BE2C (cell line): ENCODE data around the gene MRTFA.
"Not testable (repeated sequence)": the region's sequence is repeated elsewhere in the genome, so short reads cannot be mapped to it uniquely, and the experiment has no call there.

ENCODE experiments used
- DNase-seq: peaks from one replicate; pipeline ENCODE4 v3.0.0-alpha.2; 2020
- H3K27me3 ChIP-seq: fragments of 250-450 bp; sonication (Bioruptor Pico); 2 replicates; pipeline ENCODE4 v1.5.1; 2020; ENCODE audit warnings: mild to moderate bottlenecking
- H3K36me3 ChIP-seq: fragments of 250-450 bp; sonication (Bioruptor Pico); 2 replicates; pipeline ENCODE4 v1.5.1; 2020; ENCODE audit warnings: mild to moderate bottlenecking
- H3K4me1 ChIP-seq: fragments of 250-450 bp; sonication (Bioruptor Pico); 2 replicates; pipeline ENCODE4 v1.5.1; 2020
- H3K4me3 ChIP-seq: 2 replicates; pipeline ENCODE4 v1.5.1; 2011; ENCODE audit warnings: low read depth, low read length
- H3K9me3 ChIP-seq: fragments of 250-450 bp; sonication (Bioruptor Pico); 2 replicates; pipeline ENCODE4 v1.5.1; 2020
- CTCF ChIP-seq: IDR thresholded peaks from 2 replicates; pipeline ENCODE4 v1.5.1; 2012; ENCODE audit warnings: mild to moderate bottlenecking, low read depth, low read length

MRTFA gene

GRCh38 chr22:40602231-40602630 is 34.3 kb downstream of the MRTFA start:
- no peaks in the 10 kb centered on the region for H3K9me3 ChIP-seq
- no peak overlapping the region for H3K4me3 ChIP-seq
- peaks cover 13% of the 10 kb centered on the region for H3K4me1 ChIP-seq
- no peaks in the 10 kb centered on the region for H3K27me3 ChIP-seq
- no peaks in the 10 kb centered on the region for H3K36me3 ChIP-seq
- no peak for TF ChIP-seq CTCF
- DNase-seq = no peak

DNA sequence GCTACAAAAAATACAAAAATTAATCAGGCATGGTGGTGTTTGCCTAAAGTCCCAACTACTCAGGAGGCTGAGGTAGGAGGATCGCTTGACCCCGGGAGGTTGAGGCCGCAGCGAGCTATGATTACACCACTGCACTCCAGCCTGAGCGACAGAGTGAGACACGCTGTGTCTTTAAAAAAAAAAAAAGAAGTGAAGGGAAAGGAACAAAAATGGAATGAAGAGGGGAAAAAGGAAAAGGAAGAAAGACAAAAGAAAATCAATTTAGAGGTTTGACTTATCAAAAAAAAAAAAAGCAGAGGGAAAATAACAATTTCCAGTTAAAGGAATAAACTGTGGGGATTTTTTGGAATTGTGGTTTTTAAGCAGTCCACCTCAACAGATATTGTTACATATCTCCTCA is 36.8 kb downstream of the MRTFA start:
- TF ChIP-seq CTCF = no peak
- no peaks in the 10 kb centered on the region for H3K36me3 ChIP-seq
- no peak for DNase-seq
- H3K9me3 ChIP-seq = no peaks in the 10 kb centered on the region
- peaks cover under 1% of the 10 kb centered on the region; the same call in 1 of the 2 replicates for H3K4me1 ChIP-seq
- no peak overlapping the region for H3K4me3 ChIP-seq
- H3K27me3 ChIP-seq = no peaks in the 10 kb centered on the region

GRCh38 chr22:40598712-40599111 is 37.8 kb downstream of the MRTFA start:
- H3K9me3 ChIP-seq, H3K4me3 ChIP-seq, DNase-seq, H3K36me3 ChIP-seq, H3K4me1 ChIP-seq, H3K27me3 ChIP-seq: not testable (repeated sequence)

DNA sequence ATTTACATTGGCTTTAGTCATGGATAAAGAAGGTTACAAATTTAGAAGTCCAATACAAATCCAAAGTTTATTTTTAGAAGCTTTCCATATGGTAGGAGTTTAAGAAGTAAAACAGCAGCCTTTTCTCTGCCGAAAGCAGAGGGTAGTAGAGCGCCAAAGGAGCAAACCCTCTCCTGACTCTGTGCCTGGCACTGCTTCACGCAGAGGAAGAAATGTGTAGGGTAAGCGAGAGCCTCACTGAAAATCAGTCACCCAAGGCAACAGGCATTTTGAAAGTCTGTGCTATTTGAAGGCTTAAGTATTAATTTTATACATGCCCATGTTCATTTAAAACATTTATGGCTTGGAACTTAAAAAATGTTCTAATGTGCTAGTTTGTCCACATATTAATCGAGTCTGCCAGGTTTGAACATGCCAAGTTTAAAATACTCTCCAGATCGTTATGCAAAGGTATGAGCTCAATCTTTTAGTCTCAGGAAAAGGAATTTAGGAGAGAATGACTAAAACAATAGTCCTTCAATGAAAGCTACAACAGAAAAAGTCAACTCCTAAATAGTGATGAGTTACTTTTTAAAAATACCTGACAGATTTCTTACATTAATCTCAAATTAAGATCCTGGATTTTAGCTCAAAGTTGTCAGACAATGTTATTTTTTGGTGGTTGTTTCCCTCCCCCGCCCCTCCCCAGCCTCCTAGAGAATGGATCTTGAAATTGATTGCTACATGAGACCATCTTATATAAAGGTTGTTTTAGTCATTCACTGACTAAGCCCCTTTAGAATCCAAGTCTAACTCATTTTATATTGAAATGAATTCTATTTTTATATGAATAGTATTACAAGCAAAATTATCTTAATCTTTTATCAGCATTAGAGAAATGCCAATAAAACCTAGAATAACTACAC is 38.7 kb downstream of the MRTFA start:
- Histone ChIP-seq H3K4me1 (peaks cover 11% of the 10 kb centered on the region), H3K27me3 (no peaks in the 10 kb centered on the region), H3K9me3 (no peaks in the 10 kb centered on the region), H3K36me3 (no peaks in the 10 kb centered on the region), H3K4me3 (no peak overlapping the region)
- no peak for DNase-seq
- TF ChIP-seq CTCF = no peak

- peaks cover 11% of the 10 kb centered on the region for H3K4me1 ChIP-seq
- no peaks in the 10 kb centered on the region for H3K9me3 ChIP-seq
- no peaks in the 10 kb centered on the region for H3K36me3 ChIP-seq
- no peak for TF ChIP-seq CTCF
- no peak for DNase-seq
- no peak overlapping the region for H3K4me3 ChIP-seq
- H3K27me3 ChIP-seq = no peaks in the 10 kb centered on the region
Measured at GRCh38 chr22:40595497-40596234, 40.9 kb downstream of the MRTFA start.

DNA sequence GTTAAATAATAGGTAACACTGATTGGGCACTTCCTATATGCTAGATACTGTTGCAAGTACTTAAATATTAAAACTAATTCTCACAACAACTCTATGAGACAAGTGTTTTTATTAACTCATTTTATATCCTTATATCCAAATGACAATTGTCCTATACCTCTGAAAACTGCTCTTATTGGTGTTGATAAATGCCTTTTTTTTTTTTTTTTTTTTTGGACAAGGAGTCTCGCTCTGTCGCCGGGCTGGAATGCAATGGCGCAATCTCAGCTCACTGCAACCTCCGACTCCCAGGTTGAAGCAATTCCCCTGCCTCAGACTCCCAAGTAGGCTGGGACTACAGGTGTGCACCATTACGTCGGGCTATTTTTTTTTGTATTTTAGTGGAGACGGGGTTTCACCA is 41.6 kb downstream of the MRTFA start:
- no peak for TF ChIP-seq CTCF

More for the DNA sequence above, 41.6 kb downstream of the MRTFA start:
- no peak for DNase-seq
- Histone ChIP-seq H3K4me3 (no peak overlapping the region), H3K4me1 (peaks cover 11% of the 10 kb centered on the region), H3K36me3 (no peaks in the 10 kb centered on the region), H3K27me3 (no peaks in the 10 kb centered on the region), H3K9me3 (no peaks in the 10 kb centered on the region)
